SH-SY5Y (cell line): Measurements from ENCODE around the gene CFAP298.

Source experiments
- GATA2 ChIP-seq: IDR thresholded peaks from 2 replicates; pipeline ENCODE4 v1.6.1; 2011; ENCODE audit warnings: mild to moderate bottlenecking, low read depth, low read length
- GATA3 ChIP-seq: IDR thresholded peaks from 2 replicates; pipeline ENCODE4 v1.6.1; 2011; ENCODE audit warnings: low read depth, mild to moderate bottlenecking, low read length, moderate library complexity

DNA sequence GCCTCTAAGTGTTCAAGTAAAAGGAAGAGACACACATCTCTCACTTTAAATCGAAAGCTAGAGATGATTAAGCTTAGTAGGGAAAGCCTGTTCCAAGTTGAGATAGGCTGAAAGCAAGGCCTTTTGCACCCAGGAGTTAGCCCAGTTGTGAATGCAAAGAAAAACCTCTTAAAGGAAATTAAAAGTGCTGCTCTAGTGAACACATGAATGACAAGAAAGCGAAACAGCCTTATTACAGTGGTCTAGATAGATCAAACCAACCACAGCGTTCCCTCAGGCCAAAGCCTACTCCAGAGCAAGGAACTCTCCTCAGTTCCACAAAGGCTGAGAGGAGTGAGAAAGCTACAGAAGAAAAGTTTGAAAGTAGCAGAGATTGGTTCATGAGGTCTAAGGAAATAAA, 41.7 kb downstream of the CFAP298 start:
- no peak for TF ChIP-seq GATA2
- no peak for TF ChIP-seq GATA3
